Renal cortex interstitium (tissue), 11 donors: ENCODE measurements around the gene SLC4A2. TPM values are rescaled to one million over a fixed set of nuclear protein-coding genes. Genes with fewer than 3 reads are reported as not detected.
A peak's percentile ranks its signal among the peaks of the same experiment; 100 is the strongest.
"Not testable (repeated sequence)": the region's sequence is repeated elsewhere in the genome, so short reads cannot be mapped to it uniquely, and the experiment has no call there.

Source experiments
- DNase-seq, 11 donors: peaks; one replicate each; pipeline ENCODE4 v3.0.0-alpha.2; 2013; ENCODE audit warnings: low read depth in 9 of 11, low spot score in 4 of 11; ENCODE audit errors: extremely low read depth in 1 of 11
- polyA plus RNA-seq, 3 donors: library from polyadenylated mRNA; unstranded; fragments of 120-200 nt; gene quantifications; one replicate each; pipeline ENCODE4 v1.2.1, GENCODE V29; 2013; ENCODE audit not compliant: insufficient read length in 3 of 3

The SLC4A2 gene
- polyA plus RNA-seq, 3 donors = 75.9 to 120 (median 110) TPM

DNA sequence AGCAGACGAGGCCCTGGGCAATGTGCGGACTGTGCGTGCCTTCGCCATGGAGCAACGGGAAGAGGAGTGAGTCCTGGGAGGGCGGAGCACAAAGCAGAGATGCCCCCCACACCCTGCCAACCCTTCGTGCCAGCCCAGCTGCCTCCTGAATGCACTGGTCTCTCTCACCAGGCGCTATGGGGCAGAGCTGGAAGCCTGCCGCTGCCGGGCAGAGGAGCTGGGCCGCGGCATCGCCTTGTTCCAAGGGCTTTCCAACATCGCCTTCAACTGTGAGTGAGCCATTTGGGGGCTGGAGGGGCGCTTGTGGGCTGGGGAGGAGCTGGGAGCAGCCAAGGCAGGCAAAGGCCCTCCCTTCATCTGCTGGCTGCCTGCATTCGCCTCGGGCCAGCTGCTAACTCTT is 23.5 kb upstream of the SLC4A2 start:
- DNase-seq = no peak

DNA sequence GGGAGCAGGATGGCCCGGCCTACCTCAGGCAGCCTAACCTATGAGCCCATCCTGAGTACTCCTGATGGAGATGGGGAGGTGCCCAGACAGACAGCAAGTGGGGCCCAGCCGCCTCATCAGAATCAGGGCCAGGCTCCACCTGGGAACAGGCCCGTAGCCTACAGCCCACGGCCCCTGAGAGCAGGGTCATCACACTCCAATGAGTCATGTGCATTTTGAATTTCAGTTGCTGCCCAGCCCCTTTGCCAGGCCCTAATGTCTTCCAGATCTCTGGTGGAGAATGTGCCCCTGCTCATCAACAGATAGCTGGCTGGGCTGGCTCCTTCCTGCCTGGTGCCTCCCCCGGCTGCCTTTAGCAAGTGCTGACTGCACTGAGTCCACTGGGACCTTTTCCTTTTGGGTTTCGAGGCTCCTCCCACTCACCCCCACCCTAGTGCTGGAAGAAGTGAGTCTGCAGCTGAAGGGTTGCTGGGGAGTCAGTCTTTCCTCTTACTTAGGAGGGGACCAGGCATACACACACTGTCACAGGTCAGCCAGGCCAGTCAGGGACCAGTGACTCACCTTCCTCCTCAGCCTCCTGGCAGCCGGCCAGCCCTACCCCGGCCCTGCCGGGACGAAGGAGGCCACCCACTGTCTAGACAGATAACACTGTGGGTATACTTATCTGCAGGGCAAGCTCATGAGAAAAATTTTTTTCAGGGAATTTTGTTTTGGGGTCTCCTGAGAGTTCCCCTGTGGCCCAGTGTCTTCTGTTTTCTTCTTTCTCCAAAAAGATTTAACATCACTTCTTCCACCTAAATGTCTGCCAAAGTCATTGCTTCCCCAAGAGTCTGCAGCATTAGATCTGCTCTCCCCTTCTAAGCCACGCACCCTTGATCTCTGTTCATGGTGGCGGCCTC is 20.2 kb upstream of the SLC4A2 start:
- no peak for DNase-seq

GRCh38 chr7:151039850-151040548 is 19.4 kb upstream of the SLC4A2 start:
- DNase-seq = no peak

DNA sequence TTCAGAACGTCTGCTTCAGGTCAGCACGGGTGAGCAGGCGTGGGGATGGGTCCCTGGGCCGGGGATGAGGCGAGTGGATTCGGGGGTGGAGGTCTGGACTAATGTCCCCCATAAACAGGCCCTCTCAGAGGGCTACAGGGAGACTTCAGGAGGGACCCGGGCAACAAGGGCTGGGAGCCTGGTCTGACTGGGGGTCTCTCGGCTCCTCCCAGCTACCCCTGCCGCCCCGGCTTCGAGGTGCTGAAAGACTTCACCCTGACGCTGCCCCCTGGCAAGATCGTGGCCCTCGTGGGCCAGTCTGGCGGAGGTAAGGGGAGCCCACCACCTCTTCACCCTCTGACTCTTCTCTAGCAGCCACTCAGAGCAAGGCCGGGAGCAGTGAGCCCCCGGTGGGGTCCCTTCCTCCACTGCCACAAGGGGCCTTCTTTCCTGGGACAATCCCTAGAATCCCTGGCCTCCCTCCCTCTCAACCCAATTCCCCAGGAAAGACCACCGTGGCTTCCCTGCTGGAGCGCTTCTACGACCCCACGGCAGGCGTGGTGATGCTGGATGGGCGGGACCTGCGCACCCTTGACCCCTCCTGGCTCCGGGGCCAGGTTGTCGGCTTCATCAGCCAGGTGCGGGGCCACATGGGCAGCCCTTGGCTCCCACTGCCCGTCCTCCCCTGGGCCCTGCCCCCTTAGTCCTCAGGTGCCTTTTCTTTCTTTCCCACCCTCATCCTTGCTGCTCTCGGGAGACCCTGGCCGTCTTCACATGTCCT is 18.6 kb upstream of the SLC4A2 start:
- DNase-seq = no peak

DNA sequence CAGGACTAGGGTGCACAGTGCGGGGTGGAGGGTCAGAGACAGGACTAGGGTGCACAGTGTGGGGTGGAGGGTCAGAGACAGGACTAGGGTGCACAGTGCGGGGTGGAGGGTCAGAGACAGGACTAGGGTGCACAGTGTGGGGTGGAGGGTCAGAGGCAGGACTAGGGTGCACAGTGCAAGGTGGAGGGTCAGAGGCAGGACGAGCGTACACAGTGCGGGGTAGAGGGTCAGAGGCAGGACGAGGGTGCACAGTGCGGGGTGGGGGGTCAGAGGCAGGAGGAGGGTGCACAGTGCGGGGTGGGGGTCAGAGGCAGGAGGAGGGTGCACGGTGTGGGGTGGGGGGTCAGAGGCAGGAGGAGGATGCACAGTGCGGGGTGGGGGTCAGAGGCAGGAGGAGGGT is 15.9 kb upstream of the SLC4A2 start:
- DNase-seq = not testable (repeated sequence)

- no peak for DNase-seq
Observed at GRCh38 chr7:151043959-151044358, 15.4 kb upstream of the SLC4A2 start.

GRCh38 chr7:151045262-151045661 is 14.1 kb upstream of the SLC4A2 start:
- no peak for DNase-seq

GRCh38 chr7:151045967-151046366 is 13.4 kb upstream of the SLC4A2 start:
- no peak for DNase-seq

DNA sequence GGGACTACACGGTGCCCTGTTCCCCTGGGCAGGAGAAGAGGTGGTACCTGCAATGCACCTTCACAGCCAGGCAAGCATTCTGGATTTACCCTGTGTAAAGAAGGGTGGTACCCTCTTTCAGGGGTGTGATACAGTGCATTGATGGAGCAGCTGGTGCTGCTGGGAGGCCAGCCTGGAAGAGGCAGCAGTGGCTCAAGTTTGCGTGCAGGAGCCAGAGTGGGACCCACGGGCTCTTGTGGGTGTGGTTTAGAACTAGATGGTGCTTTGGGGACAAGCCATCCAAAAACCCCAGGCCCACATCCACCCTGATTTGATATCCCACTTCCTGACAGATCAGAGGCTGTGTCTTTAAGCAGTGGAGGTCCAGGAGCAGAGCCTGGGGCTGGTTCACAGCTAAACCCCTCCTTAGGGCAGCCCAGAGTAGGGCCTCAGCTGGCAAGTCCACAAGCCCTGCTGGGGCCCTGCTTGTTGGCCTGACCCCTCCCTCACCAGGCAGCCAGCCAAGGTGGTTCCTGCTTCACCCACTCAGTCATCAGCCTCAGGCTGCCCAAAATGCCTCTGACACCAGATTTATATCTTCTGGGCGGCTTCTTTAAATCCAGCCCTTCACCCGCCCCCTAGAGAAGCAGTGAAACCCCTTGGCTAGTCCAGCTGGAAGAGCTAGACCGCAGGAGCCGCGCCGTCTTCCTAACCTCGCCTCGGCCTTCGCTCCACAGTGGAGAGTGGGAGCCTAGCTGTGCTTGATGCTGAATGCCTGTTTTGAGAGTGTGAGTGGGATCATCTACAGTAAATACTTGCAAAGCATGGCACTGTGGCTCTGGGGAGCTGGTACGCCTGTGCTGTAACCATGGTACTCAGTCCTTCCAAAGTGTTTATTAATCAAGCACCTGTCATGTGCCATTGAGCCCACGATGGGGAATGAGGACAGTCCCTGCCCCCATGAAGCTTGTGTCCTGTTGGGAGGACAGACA is 12.5 kb upstream of the SLC4A2 start:
- DNase-seq = no peak

DNA sequence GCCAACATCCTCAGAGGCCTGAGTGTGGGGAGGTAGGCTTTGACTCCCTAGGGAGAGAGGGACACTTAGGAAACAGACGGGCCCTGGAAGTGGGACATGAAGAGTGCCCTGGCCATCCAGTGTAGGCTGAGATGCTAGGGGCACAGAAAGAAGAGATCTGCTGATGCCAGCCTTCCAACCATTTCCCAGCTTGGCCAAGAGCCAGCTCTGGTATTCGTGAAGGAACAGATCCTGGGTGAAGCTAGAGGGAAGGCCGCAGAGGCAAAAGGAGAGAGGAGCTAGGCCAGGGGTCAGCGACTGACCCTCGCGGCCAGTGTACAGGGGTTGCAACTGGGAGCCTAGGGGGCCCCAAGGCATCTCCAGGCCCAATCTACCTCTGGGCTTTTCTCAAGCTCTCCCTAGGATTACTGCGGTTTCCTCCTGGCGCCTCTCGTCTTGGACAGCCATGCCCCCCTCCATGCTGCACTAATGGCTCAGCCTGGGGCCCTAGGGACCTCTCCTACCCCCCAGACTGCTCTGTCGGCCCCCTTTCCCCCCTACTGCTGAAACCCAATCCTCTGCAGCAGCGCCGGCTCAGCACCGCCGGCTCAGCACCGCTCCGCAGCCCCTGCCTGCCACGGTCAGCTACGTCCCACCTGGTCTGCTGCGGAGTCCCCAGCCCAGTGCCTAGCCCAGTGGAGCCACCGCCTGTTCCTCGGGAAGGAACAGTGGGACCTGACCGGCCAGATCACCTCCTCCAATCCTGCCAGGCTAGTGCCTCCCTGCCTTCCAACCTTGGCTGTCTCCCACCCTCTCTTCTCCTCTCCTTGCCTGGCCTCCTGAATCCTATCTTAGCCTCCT is 11.2 kb upstream of the SLC4A2 start, which contains the start of gene ASIC3:
Gene ASIC3, plus strand, starts transcription at position 556 of the 840 bp plus-strand sequence. CDS start 355 bp downstream, outside the sequence.
- DNase-seq = no peak

DNA sequence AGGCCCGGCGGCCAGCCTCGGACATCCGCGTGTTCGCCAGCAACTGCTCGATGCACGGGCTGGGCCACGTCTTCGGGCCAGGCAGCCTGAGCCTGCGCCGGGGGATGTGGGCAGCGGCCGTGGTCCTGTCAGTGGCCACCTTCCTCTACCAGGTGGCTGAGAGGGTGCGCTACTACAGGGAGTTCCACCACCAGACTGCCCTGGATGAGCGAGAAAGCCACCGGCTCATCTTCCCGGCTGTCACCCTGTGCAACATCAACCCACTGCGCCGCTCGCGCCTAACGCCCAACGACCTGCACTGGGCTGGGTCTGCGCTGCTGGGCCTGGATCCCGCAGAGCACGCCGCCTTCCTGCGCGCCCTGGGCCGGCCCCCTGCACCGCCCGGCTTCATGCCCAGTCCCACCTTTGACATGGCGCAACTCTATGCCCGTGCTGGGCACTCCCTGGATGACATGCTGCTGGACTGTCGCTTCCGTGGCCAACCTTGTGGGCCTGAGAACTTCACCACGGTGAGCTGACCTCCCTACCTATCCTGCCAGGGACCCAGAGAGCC is 10.4 kb upstream of the SLC4A2 start:
- DNase-seq = no peak

GRCh38 chr7:151051108-151051507 is 8.3 kb upstream of the SLC4A2 start:
- DNase-seq = peak in 5 of 11 donors; percentile 68 to 75 (median 70)

DNA sequence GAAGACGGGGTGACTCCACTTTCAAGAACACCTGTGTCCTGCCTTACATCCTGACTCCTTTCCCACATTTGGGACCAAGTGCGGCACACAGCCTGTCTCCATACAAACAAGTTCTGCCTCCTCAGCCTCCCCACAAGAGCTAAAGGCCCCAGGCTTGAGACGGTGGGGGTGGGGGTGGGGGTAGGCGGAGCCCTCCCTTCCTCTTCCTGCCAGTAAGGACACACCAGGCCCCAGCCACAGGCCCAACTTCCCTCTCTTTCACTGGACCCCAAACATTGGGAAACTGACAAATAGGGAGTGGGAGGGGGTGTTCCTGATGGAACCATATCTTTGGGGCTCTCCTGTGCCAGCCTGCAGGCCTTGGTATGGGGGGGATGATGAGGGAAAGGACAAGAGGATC is 6.3 kb upstream of the SLC4A2 start:
- DNase-seq = no peak

- no peak for DNase-seq
Observed at GRCh38 chr7:151053751-151054150, 5.6 kb upstream of the SLC4A2 start.

GRCh38 chr7:151056283-151056665 is 3.1 kb upstream of the SLC4A2 start:
- no peak for DNase-seq

- DNase-seq = no peak
Observed at GRCh38 chr7:151056666-151057505, 2.5 kb upstream of the SLC4A2 start.
